HT1080 (cell line): ENCODE data around the gene EIF4E. TPM values are rescaled to one million over a fixed set of nuclear protein-coding genes. Genes with fewer than 3 reads are reported as not detected.

Experiments
- DNase-seq: peaks from one replicate; pipeline ENCODE4 v3.0.0-alpha.2; 2015; ENCODE audit warnings: low read depth
- polyA plus RNA-seq, 2 experiments: library from polyadenylated mRNA; depleted of rRNA; stranded (reverse); fragments of >200 nt; gene quantifications; 2 replicates each; pipeline ENCODE4 v1.2.3, GENCODE V29; 2015
- total RNA-seq: library from RNA; depleted of rRNA; stranded (reverse); fragments of >200 nt; shearing (Covaris generic); gene quantifications from 2 replicates; pipeline ENCODE4 v1.2.3, GENCODE V29; 2014; rRNA removed

EIF4E gene, protein sequence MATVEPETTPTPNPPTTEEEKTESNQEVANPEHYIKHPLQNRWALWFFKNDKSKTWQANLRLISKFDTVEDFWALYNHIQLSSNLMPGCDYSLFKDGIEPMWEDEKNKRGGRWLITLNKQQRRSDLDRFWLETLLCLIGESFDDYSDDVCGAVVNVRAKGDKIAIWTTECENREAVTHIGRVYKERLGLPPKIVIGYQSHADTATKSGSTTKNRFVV
- total RNA-seq: 204 and 216 TPM in 2 replicates
- polyA plus RNA-seq (2015; cell fraction: cytosol; rRNA removed): 166 and 191 TPM in 2 replicates
- 128 and 138 TPM in 2 replicates for polyA plus RNA-seq (2015; cell fraction: nucleus; rRNA removed)

DNA sequence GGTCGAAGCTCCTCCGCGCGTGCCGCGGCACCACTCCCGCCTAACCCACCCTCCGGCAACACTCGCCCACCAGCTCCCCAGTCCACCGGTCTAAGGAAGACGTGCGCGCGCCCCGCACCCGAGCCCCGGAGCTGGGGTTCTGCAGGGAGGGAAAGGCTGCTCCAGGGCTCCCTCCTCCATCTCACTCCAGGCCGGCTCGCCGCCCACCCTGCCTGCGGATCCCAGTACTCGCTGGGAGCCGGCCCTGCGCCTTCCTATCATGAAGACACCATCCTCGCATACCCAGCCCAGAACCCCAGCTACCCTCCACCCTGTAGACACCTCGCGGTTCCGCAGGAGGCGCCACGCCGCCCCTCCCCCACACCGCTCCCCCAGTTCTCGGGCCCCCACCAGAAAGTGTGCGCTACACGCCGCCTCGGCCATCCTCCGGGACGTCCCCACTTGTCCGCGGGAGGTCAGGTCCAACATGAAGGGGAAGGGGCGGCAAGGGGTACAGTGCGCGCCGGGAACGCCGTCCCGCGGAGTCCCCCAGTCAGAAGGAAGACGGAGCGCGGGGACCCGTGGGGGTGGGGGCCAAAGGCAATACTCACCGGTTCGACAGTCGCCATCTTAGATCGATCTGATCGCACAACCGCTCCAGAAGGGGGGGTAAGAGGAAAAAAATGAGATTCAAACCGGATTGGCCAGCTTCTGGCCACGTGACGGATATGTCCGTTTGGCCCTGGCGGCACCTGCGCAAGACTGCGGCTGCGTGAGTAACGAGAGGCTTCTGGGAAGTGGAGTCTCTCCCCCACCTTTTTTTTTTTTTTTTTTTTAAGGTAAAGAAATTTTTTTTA, at the start of gene EIF4E:
TSS of gene EIF4E (minus strand) at position 629 of the 836 bp plus-strand sequence. CDS start at position 608, 21 bp downstream.
- peak; percentile 99 for DNase-seq

DNA sequence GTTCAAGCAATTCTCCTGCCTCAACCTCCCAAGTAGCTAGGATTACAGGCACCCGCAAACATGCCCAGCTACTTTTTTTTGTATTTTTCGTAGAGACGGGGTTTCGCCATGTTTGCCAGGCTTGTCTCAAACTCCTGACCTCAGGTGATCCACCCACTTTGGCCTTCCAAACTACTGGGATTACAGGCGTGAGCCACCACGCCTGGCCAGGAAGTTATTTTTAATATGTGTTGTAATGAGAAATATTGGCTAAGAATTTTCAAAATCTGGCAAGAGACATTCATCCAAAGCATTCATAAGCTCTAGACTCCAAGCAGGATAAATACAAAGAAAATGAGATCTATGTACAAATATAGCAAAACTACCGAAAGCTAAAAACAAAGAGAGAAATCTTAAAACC, 48.6 kb upstream of the EIF4E start:
- no peak for DNase-seq

DNA sequence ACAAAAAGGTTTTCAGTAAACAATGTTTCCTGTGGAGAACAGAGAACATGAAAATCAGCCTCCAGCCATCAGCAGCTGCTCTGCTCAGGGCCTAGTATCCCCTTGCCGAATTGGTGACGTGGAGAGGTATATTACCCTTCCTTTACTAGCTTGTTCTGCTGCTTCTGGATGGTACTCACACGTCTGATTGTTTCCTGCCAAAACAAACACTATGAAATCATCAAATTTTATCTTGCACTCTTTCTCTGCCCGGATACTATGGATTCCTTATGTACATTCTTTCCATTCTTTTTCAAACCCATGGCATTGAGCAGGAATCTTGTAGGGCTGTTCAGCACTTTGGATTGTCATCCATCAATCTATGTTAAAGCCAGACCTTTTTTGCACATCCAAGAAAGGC, 47.8 kb upstream of the EIF4E start:
- DNase-seq: peak; percentile 30

DNA sequence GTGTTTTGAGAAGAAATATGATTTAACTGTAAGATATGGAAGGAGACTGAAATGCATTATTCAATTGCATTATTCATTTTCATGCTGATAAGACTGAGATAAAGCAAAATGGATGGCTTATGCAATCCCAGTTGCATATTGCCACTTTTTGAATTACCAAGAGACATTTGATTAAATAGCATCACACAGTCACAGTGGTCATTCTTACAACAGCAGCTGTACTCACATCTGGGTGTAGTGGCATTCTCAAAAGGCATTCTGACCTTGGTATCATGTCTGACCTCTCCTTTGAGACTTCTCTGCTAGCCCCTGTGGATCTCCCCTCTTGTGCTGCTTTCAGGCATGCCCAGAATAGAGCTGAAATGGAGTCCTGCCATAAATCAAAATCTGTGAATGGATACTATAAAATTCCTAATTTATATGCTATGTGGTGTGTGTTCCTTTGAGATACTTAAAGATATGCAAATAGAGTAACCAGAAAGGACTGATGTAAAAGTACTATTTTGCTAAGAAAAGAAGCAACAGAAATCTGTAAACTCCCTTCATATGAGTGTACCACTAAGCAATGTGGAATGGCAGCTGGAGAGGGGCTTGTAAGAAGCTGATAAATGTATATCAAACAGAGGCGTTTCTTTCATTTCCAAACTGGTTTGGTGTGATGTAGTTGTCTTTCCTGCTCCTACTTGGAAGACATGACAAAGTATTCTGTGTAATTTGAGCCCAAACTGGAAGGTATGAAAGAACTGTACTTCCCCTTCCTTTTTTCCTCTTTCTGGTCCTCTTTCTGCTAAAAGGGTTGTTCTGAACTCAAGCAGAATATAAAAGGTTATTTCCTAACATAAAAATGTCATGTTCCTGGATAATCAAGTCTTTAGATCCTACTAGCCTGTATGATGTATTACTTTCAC, 41.2 kb upstream of the EIF4E start:
- DNase-seq: no peak

DNA sequence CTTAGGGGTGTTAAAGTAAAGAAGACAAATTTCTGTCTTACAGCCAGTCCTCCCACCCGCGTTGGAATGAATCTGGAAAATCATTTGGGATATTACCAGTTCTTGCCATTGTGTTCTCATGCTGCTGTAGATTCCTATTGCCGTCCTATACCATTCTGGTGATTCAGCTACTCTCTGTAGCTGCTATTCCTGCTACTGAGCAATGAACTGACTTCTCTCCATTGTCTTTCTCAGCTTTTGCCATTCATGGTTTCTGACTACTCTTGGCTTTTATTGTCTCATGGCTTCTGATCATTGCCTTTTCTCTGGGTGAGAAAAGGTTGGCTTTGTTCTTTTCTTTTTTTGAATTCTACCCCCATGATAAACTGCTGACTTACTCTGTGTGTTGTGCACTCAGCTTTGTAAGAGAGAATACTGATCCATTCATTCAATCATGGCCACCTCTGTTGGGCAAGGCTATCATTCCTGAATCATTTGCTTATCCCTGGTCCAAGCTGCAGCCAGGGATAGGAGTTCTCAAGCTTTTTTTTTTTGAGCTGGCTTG, 38.9 kb upstream of the EIF4E start:
- DNase-seq: no peak

DNA sequence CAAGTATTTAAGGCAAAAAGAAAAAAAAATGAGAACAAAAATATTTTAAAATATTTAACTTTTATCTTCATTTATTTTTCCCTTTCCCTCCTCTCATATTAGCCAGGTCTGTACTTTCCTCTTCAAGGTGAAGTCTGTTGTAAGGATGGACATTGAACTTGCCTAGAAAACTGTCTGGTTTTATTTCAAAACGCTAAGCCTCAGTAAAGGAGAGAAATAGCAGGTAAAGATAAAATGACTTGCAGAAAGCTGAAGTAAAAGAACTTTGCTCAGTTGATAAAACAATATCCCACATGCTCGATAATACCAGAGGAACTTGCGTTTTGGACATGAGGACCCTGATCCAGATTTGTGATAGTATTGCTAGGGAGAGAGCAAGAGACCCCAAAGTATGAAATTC, 38.0 kb upstream of the EIF4E start:
- DNase-seq: no peak

DNA sequence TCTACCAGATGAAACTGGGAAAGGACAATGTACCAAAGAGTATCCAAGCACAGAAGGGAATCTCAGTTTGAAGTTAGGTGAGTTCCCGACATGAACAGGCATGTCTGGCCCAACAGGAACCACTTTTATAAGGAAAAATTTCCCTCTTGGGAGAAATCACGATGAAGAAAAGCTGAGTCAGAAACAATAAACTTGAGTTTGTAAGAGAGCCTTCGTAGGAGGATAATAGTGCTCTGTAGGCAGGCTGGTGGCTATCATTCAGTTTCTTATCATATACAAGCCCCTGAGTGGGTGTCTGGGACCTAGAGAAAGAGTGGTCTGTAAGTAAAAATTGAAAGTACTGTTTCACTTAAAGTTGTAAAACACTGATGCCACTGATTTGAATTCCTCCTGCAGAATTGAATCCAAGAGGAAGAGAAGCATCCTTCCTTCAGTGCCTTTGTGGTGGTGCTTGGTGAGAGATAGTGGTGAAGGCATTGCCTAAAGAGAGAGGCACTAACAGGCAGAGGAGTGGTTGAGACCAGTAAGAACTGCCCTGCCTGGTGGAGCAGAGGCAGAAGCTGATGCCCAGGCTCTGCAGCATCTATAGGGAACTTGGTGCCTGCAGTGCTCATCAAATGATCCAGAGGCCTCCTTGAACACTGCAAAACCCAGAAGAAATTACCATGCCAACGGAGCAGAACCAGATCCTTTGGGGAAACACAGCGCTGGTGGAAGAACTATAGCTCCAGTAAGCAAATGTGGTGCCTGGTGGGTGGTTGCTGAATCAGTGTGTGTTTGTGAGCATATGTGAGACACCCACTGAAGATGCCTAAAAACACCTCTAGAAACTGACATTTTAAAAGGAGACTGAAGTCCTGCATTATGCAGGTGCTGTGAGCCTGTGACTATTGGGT, 34.9 kb upstream of the EIF4E start:
- DNase-seq: peak; percentile 14

DNA sequence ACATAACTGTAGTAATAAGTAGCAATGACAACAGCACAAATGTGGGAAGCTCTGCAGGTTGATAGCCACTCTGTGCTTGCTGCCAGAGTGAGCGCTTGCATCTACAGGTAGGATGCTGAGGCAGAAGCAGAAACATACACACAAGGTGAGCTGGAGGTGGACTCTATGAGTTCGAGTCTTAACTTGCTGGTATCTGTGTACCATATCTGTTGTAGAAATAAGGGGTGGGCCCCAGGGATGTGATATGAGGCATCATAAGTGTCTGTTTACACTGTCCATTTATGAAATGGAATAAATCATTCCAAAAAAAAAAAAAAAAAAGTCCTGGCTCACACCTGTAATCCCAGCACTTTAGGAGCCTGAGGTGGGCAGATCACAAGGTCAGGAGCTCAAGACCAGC, 32.8 kb upstream of the EIF4E start:
- DNase-seq: no peak

DNA sequence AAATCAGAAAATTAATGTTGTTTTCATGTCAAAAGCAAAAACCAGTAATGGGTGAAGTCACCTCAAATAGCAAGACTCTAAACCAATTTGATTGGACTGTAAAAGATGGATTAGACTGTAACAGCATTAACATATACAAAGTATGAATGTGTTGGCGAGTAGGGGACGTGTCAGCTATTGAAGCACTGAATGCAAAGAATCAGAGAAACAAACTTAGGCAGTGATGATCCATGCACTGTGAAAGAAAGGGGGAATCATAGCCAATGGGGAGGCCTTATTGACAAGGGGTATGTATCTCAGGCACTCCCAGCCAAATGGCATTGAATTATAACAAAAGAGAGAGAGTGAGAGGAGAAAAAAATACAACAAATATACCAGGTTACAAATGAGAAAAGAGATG, 30.5 kb upstream of the EIF4E start:
- no peak for DNase-seq

DNA sequence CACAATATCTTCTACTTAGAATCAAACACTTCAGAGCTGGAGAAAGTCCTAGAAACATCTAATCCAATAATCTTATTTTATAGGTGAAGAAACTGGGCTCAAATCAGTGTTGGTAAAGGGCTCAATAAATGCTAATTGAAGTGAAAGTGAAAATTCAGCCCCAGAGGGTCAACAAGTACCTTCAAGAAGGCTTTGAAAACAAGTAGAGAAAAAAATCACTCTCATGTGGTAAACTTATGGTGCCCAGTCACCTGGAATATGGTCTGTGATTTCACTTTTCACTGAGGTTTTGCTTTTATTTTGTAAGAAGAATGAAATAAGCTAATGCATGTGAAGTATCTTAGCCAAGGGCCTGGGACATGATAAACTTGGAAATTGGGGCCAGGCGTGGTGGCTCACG, 29.1 kb upstream of the EIF4E start:
- DNase-seq: no peak

DNA sequence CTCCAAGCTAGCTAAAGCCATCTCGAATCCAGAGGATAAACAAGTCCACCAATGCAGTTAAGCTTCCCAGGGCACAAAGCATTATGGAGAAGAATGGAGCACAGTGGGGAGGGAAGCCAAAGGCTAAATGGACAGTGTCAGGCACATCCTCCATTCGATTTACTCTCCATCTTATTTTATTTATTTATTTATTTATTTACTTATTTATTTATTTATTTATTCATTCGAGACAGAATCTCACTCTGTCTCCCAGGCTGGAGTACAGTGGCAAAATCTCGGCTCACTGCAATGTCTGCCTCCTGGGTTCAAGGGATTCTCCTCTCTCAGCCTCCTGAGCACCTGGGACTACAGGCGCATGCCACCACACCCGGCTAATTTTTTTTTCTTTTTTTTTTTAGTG, 26.3 kb upstream of the EIF4E start:
- no peak for DNase-seq

DNA sequence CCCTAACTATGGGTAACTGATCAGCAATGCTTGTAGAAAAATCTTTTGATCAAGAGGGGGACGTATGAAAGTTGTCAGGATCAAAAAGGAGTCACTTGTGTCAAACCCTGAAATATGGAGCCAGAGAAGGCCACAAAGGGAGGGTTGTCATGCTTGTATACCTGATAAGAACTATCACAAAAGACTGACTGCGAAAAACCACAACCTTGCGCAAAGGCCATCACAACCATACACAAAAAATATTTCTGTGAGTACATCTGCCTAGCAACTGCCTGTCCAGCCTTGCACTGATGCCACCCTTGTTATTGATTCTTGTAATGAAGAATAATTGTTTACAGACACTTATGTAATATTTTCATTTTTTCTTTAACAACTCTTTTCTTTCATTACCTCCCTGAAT, 22.8 kb upstream of the EIF4E start:
- DNase-seq: no peak

DNA sequence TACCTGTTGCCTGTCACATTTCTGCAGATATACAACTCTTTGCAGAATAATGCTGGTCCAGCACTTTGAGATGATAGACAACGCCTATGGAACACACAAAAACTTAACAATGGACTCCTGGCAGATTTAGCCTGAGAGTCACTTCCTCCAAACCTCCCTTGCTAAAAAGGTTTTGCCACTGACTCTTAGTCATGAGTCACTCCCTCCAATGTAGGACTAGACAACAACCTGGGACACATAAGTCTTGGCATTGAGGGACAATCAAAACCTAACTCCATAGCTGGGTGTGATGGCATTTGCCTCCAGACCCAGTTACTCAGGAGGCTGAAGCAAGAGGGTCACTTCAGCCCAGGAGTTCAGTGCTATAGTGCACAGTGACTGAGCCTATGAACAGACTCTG, 22.0 kb upstream of the EIF4E start:
- peak; percentile 49 for DNase-seq

DNA sequence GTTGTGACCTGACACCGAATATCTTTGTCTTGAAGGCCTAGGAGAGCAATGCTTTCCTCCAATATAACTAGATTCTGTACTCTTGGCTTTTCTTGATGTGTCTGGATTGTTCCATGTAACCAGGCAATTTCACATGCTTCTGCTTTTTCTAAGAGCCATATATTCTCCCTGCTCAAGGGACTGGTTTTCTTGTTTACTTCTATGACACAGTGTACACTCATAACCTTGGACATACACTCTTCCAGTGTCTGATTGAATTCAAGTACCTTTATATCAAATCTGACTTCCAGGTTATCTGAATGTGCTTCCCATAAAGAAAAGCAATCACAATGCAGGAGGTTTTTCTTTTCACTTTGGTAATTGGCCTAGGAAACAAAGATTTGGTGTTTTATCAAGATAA, 17.4 kb upstream of the EIF4E start:
- no peak for DNase-seq

DNA sequence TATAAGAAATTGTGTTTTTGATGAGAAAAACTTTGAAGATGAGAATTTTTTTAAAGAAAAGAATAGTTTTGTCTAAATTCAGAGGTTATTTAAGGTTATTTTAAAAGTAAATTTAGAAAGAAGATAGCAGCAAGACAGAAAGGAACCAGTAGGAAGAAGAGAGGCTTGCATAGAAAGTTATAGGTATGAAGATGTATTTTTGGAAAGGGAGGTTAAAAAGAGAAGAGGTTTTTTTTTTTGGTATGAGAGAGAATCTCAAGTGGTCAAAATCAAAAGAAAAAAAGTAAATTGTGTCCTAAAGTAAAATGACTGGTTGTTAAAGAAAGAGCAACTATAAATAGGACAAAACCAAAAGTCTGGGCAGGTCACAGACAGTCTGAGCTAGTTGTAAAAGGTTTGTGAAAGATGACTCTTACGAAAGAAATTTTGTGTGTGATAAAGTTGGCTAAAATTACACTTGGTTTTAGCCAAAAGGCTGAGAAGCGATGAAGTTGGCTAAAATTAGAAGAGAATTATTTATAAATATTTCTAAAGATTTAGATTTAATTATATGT, 16.4 kb upstream of the EIF4E start:
- DNase-seq: no peak

DNA sequence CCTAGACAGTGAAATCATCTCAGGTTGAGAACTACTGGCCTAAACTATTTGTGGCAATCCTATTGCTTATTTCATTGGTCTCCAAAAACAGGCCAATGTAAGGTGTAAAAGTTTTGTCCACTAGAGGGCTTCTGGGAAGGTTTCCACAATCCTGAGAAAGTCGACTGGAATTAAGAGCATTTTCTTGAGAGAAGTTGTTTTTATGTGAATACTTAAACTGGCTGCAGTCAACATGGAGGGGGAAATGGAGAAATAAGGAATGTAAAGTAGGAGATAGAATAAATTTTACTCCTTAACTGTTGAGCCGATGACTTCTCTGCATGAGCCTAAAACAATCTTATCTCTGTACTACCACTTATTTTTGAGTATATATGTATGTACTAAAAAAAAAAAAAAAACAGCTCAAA, 11.0 kb upstream of the EIF4E start:
- DNase-seq: peak; percentile 50

DNA sequence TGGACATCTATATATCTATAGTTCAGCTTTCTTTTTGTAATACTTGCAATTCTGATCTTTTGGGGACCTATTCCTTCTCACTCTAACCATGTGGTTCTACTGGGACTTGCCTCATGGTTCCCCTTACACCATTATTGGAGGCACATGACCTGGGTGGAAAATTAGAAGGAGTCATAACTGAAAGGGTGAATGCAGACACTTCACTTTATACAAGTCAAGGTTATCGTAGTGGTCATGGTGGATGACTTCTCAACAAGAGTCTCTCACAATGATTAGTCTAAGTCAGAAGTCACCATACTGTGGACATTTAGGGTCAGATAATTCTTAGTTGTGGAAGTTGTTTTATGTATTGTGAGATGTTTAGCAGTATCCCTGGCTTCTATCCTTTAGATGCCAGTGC, 10.5 kb upstream of the EIF4E start:
- no peak for DNase-seq

DNA sequence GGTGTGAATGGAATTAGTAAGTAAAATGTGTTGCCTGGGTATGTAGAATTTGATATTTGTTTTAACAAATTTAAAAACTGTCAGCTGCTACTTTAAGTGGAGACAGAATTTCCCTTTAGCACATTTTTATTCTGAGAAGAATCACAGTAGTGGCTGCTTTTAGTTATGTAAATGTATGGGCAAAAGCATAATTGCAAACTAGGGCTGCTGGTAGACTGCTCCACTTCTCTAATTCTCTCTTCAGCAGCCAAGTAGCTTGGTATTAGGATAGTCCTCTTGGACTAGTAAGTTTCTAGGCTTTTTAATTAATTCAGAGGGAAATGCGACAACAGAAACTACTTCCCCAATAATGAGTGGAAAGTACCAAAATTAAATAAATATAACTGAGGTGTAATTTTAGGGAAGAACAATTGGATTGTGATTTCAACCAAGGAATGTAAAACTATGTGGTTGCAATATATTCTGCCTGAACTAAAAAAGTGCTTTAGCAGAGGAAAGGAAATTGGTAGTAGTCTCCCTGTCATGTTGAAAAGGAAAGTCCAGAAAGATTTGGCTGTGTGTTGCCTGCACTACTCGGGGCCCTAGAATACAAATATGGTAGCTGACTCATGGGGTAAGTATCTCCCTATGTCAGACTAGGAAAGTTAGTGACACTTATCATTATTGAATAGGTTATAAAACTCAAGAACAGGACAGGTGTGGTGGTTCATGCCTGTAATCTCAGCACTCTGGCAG, 9.2 kb upstream of the EIF4E start:
- DNase-seq: peak; percentile 30

DNA sequence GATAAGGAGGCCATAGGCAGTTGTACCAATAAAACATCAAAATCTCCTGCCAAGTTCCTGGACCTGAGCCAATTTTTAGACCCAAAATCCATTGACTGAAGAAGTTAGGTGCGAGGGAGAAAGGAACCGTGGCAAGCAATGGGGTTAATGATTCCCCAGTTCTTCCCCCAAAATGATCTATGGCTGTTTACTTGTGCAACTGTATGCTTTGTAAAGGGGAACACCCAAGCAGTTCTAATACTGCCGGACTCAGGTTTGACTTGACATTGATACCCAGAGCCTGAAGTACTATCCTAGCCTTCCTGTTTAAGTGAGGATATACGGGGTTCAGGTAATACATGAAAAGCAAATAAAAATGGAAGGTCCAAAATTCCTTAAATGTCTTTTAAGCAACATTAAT, 6.7 kb upstream of the EIF4E start:
- DNase-seq: no peak
